ENCODE measurements around the gene REV1.

DNA sequence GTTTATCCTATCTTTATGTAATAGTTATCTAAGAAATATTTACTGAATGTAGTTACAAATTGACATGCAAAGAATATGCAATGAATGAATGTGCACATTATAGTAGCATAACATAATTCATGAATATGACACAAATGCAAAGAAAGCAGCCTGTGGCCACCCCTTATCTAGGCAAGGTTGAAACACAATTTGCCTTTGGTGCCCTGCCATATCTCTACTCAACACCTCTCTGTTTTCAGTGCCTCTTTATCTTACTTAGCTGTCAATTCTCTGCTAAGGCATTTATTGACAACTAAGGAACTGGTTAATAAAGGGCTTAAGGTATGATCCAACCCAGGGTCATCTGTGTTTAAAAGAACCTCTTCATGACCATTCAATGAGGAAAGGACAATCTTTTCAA lies 18.9 kb downstream of the REV1 start:
- TF ChIP-seq, protein P1, sequence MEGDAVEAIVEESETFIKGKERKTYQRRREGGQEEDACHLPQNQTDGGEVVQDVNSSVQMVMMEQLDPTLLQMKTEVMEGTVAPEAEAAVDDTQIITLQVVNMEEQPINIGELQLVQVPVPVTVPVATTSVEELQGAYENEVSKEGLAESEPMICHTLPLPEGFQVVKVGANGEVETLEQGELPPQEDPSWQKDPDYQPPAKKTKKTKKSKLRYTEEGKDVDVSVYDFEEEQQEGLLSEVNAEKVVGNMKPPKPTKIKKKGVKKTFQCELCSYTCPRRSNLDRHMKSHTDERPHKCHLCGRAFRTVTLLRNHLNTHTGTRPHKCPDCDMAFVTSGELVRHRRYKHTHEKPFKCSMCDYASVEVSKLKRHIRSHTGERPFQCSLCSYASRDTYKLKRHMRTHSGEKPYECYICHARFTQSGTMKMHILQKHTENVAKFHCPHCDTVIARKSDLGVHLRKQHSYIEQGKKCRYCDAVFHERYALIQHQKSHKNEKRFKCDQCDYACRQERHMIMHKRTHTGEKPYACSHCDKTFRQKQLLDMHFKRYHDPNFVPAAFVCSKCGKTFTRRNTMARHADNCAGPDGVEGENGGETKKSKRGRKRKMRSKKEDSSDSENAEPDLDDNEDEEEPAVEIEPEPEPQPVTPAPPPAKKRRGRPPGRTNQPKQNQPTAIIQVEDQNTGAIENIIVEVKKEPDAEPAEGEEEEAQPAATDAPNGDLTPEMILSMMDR (IDR thresholded peaks at IDR 0.05; ENCODE audit: low read length) = no peak
- TF ChIP-seq EZH2 (IDR thresholded peaks at IDR 0.05; ENCODE audit: borderline replicate concordance, low read length) = no peak

Measured in OCI-LY1 (cell line).